AG09309 (cell line): ENCODE results near the gene TUBA4A.
A peak's percentile ranks its signal among the peaks of the same experiment; 100 is the strongest.

Experiments
- DNase-seq: peaks from one replicate; pipeline ENCODE4 v3.0.0-alpha.2; 2010; ENCODE audit warnings: low read depth
- H3K4me3 ChIP-seq: 2 replicates; pipeline ENCODE4 v1.5.1; 2011; ENCODE audit warnings: mild to moderate bottlenecking, low read depth, low read length, moderate library complexity; ENCODE audit not compliant: control insufficient read depth
- TF ChIP-seq, protein P1 (sequence below): IDR thresholded peaks from 2 replicates; pipeline ENCODE4 v1.5.1; 2011; ENCODE audit warnings: mild to moderate bottlenecking, low read depth, low read length, inconsistent platforms; ENCODE audit not compliant: insufficient read depth, control insufficient read depth; ENCODE audit errors: missing control alignments

TUBA4A gene

DNA sequence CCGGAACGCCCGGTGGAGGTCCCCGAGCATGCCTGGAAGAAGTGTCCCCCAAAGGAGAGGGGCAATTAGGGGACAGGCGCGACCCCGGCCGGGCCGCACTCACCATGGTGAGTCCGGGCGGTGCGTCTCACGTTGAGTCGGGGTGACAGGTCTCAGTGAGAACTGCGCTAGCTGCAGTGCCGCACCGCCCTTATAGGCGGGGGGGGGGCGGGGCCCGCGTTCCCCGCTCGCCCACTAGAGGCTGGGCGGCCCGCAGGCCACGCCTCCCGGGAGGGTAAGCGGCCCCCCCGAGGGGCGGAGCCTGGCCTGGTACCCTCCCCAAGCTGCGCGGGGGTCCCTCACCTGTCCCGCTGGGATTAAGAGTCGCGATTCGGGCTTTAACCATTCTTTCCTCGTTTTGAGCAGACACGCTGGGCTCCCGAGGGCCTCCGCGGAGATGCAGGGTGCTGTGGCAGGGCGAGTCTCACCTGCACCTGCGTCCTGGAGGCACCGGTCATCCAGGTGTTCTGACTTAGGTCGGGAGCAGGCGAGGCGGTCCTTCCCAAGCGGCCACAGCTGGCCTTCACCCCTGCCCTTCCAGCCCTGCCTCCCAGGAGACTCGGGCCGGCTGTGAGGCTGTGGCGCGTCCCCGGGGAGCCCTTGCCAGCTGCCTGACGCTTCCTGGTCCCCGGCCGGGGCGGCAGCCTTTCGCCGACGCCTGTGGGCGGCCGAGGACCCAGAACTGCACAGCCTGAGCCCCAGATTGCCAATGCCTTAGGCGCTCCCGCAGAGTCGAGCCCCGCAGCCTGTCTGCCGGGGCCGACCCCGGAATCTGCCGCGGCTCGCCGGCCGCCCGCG lies at the start of gene TUBA4A:
Gene TUBA4A, minus strand, starts transcription at position 166 of the 837 bp plus-strand sequence. Its CDS starts 60 bp downstream, at position 106.
- DNase-seq, result no peak
- TF ChIP-seq, protein P1, sequence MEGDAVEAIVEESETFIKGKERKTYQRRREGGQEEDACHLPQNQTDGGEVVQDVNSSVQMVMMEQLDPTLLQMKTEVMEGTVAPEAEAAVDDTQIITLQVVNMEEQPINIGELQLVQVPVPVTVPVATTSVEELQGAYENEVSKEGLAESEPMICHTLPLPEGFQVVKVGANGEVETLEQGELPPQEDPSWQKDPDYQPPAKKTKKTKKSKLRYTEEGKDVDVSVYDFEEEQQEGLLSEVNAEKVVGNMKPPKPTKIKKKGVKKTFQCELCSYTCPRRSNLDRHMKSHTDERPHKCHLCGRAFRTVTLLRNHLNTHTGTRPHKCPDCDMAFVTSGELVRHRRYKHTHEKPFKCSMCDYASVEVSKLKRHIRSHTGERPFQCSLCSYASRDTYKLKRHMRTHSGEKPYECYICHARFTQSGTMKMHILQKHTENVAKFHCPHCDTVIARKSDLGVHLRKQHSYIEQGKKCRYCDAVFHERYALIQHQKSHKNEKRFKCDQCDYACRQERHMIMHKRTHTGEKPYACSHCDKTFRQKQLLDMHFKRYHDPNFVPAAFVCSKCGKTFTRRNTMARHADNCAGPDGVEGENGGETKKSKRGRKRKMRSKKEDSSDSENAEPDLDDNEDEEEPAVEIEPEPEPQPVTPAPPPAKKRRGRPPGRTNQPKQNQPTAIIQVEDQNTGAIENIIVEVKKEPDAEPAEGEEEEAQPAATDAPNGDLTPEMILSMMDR, result no peak
- peak within 1 kb of the TSS; percentile 52 for H3K4me3 ChIP-seq

DNA sequence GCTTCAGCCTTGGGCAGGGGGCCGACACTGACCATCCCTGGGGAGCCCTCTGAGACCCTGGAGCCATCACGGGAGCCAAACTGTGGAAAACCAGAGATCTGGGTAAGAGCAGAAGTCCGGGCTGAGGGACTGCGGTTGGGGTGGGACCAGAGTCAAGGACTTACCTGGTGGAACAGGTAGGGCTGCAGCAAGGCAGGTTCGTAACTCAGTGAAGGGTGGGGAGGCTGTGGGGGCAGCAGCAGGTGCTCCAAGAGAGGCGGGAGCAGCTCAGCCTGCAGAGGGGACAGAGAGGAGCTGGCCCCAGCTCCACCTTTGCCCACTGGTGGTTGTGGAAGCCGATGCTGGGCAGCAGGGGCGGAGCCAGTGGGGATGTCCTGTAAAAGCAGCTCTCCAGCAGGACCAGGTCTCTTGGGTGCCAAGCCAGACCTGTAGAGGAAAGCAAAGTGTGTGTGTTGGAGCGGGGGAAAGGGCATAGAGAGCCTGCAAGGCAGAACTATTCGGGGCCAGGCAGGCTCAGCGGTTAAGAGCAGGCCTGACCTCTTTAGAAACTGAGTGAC lies 48.8 kb upstream of the TUBA4A start:
- TF ChIP-seq, protein P1, result no peak
- no peak for DNase-seq
- no peak overlapping the region for H3K4me3 ChIP-seq

DNA sequence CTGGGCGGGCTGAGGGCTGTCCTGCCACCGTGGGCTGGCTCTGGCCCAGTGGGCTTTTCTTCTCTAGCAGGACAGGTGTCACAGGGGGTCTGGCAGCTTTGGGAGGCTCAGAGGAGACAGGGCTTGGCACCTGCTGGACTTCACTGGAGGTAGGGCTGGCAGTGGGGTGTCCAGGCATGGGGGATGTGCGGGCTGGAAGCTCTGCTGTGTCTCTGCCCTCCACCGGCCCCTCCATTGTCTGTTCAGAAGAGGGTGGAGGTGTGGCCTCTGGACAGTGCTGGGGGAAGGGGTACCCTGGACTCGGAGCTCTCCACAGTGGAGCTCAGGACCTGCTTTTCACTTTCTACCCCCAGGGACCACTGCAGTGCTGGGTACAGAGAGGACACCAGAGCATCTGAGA lies 46.3 kb upstream of the TUBA4A start:
- H3K4me3 ChIP-seq, result no peak overlapping the region
- DNase-seq, result no peak
- TF ChIP-seq, protein P1, result no peak

DNA sequence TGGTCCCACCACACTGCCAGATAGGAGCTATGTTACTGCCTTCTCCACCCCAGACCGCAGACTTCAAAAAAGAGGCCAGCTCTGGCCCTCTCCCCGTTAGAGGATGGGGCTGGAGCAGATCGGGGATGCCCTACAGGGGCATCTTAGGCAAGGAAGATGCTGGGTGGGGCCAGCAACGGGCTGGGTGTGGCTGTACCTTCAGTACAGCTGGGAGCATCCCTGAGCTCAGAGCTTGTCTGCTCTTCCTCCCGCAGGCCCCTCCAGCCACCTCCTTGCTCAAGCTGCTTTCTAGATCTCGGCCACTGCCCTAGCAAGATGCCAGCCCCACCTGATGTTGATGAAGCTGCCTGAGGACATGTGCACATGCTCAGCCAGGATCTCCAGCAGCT lies 45.6 kb upstream of the TUBA4A start:
- no peak for DNase-seq
- TF ChIP-seq, protein P1, result no peak
- H3K4me3 ChIP-seq, result no peak overlapping the region

DNA sequence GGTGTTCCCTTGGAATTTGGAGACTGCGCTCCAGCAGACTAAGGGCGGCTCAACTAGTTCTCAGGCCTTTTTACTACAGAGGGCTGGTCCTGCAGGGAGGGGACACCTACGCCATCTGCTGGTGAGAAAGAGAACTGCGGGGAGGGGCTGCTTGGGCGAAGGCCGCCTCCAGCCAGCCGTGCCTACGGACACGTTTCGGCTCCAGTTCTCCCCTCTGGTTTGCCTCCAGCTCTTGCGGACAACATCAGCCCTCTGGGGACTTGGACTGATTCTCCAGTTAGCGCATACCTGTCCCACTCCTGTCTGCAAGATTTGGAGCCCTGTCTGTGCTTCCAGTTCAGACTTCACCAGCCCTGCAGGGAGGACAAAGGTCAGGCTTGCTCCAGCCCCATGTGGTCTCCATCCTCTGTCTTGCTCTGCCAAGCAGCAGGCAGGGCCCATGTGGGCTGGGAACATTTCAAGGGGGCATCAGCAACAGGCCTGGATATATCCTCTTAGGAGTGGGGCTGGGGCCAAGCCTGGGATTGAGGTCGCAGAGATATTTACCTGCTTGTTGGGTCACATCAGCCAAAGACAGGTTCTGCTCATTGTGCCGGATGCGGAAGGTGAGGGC lies 45.1 kb upstream of the TUBA4A start:
- H3K4me3 ChIP-seq, result no peak overlapping the region
- no peak for DNase-seq
- TF ChIP-seq, protein P1, result peak; percentile 99

DNA sequence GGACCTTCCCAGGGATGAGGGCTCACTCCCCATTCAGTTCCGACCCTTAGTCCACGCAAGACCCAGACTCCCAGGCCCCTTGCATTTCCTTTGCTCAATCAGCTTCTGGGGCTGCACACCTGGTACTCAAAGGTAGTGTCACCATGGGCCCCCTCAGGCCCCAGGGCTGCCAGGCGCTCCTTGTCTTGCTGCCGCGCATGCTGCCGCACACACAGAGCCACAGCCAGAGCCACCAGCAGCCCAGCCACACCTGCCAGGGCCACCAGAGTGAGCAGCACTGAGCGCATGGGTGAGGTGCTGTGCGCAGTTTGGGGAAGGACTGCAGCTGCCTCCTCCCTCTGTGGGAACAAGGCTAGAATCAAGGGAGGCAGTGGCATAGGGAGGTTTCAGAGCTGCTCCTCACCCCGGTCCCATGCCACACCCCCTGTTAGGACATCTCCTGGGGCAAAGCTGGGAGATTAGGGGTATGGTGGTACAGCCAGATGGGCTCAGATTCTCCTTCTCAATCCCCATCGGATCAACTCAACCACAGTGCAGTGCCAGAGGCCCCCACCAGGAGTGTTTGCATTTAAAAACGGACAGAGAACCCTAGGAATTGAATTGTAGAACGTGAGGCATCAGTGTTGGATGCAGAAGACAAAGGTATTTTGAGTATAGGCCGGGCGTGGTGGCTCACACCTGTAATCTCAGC lies 44.2 kb upstream of the TUBA4A start:
- no peak for DNase-seq
- H3K4me3 ChIP-seq, result no peak overlapping the region
- TF ChIP-seq, protein P1, result peak; percentile 24
